Renal pelvis (tissue), 4 donors: ENCODE measurements around the gene HPSE2. TPM values are rescaled to one million over a fixed set of nuclear protein-coding genes. Genes with fewer than 3 reads are reported as not detected.
A peak's percentile ranks its signal among the peaks of the same experiment; 100 is the strongest.
"Not testable (repeated sequence)": the region's sequence is repeated elsewhere in the genome, so short reads cannot be mapped to it uniquely, and the experiment has no call there.

Source experiments
- DNase-seq: peaks from one replicate; pipeline ENCODE4 v3.0.0-alpha.2; 2013
- polyA plus RNA-seq, 3 donors: library from polyadenylated mRNA; unstranded; fragments of 120-200 nt; gene quantifications; one replicate each; pipeline ENCODE4 v1.2.1, GENCODE V29; 2013; ENCODE audit not compliant: insufficient read length in 3 of 3

HPSE2 gene
- polyA plus RNA-seq, 3 donors, result 0.44 to 0.71 (median 0.46) TPM

GRCh38 chr10:98568551-98568950, 667.1 kb downstream of the HPSE2 start:
- DNase-seq, result no peak

- no peak for DNase-seq
These were observed 668.1 kb downstream of the HPSE2 start for GRCh38 chr10:98567391-98568133.

- no peak for DNase-seq
These were observed 671.8 kb downstream of the HPSE2 start for GRCh38 chr10:98563811-98564210.

- no peak for DNase-seq
These were observed 675.1 kb downstream of the HPSE2 start for GRCh38 chr10:98560565-98560964.

- DNase-seq, result no peak
These were observed 679.6 kb downstream of the HPSE2 start for GRCh38 chr10:98556061-98556460.

- no peak for DNase-seq
These were observed 680.5 kb downstream of the HPSE2 start for GRCh38 chr10:98555021-98555619.

GRCh38 chr10:98541561-98541960, 694.1 kb downstream of the HPSE2 start:
- not testable (repeated sequence) for DNase-seq

GRCh38 chr10:98539578-98539977, 696.1 kb downstream of the HPSE2 start:
- no peak for DNase-seq

GRCh38 chr10:98538472-98538871, 697.2 kb downstream of the HPSE2 start:
- DNase-seq, result peak; percentile 31

GRCh38 chr10:98536551-98536950, 699.1 kb downstream of the HPSE2 start:
- no peak for DNase-seq

- DNase-seq, result no peak
These were observed 701.8 kb downstream of the HPSE2 start for GRCh38 chr10:98533746-98534445.

- no peak for DNase-seq
These were observed 702.4 kb downstream of the HPSE2 start for GRCh38 chr10:98533241-98533640.

GRCh38 chr10:98528805-98529183, 706.9 kb downstream of the HPSE2 start:
- DNase-seq, result no peak

- no peak for DNase-seq
These were observed 707.4 kb downstream of the HPSE2 start for GRCh38 chr10:98528166-98528804.

- no peak for DNase-seq
These were observed 709.7 kb downstream of the HPSE2 start for GRCh38 chr10:98525969-98526368.

GRCh38 chr10:98524124-98524523, 711.5 kb downstream of the HPSE2 start:
- DNase-seq, result no peak

GRCh38 chr10:98519841-98520240, 715.8 kb downstream of the HPSE2 start:
- no peak for DNase-seq

- DNase-seq, result no peak
These were observed 718.0 kb downstream of the HPSE2 start for GRCh38 chr10:98517672-98518071.

- no peak for DNase-seq
These were observed 719.3 kb downstream of the HPSE2 start for GRCh38 chr10:98516352-98516751.

GRCh38 chr10:98513704-98514103, 721.9 kb downstream of the HPSE2 start:
- no peak for DNase-seq

- DNase-seq, result peak; percentile 19
These were observed 723.8 kb downstream of the HPSE2 start for GRCh38 chr10:98511876-98512275.

- DNase-seq, result no peak
These were observed 725.1 kb downstream of the HPSE2 start for GRCh38 chr10:98510412-98510995.
